Measurements from ENCODE around the gene LST1.

Gene LST1

GRCh38 chr6:31619805-31620585 lies 33.9 kb downstream of the LST1 start:
- peak; percentile 80 to 95 for DNase-seq (ENCODE audit: low read depth in 2 of 2)

- peak in 1 of 2 donors; percentile 94 for DNase-seq (ENCODE audit: low read depth in 2 of 2)
Measured at GRCh38 chr6:31620586-31621319, 34.7 kb downstream of the LST1 start, which contains the start of gene PRRC2A. PRRC2A (plus strand) TSS chr6:31620715; CDS start chr6:31622790, 2,075 bp downstream.

DNA sequence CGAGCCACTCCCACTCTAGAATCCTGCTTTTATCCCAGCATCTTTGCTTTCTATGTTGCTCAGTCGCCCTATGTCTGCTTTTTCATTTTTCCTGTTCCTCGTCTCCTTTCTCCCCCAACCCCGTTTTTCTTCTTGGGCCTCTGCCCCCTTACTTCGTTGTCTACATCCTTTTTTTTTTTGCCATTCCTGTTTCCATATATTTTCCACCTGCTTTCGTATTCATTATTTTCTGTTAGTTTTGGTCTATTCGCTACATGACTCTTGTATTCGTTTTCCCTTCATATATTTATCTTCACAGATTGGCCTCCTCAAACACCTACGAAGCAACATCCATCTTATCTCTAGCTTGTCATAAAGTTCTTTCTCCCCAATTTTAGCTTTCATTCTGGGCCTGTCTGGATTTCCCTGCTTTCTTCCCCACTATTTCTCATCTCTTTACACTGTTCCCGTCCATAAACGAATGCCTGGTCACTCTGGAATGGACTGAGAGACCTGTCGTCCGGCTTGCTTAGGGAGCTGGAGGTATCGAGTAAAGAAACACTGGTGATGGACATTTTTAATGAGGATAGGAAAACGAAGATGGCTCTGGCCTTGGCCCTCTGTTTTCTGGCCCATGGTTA lies 35.4 kb downstream of the LST1 start:
- DNase-seq (ENCODE audit: low read depth in 2 of 2), result no peak

DNA sequence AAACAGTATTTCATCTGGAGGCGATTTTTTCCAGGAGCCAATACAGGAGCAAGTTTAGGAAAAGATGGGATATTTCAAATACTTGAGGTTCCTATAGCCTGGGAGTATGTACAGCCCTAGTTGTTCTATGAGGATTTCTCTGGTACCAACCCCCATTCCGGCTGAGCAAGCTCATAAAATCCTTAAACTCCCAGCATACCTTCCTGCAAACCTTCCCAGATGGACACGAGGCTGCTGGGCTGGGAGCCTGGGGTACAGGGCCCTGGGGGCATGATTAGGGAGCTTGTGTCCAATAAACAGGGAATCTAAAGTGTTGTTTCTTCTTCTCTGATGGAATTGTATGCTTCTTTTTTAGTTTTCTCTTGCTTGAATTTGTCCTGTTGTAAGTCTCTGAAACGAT lies 35.9 kb downstream of the LST1 start:
- DNase-seq (ENCODE audit: low read depth in 2 of 2), result no peak

GRCh38 chr6:31622684-31623091 lies 36.6 kb downstream of the LST1 start:
- no peak for DNase-seq (ENCODE audit: low read depth in 2 of 2)

- DNase-seq (ENCODE audit: low read depth in 2 of 2), result no peak
Measured at GRCh38 chr6:31624070-31624469, 38.0 kb downstream of the LST1 start.

DNA sequence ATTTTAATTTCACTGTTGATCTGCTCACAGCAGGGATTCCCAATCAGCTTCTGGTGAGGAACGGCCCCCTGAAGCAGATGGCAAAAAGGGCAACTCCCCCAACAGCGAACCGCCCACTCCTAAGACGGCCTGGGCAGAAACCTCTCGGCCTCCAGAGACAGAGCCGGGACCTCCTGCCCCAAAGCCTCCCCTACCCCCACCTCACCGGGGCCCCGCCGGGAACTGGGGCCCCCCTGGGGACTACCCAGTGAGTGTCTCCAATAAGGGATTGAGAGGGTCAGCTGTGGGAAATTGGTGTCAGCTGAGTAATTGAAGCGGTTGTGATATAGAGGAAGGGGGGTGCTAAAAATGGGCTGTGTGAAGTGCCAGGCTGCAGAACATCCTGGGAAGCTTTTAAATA lies 40.9 kb downstream of the LST1 start:
- DNase-seq (ENCODE audit: low read depth in 2 of 2), result no peak

DNA sequence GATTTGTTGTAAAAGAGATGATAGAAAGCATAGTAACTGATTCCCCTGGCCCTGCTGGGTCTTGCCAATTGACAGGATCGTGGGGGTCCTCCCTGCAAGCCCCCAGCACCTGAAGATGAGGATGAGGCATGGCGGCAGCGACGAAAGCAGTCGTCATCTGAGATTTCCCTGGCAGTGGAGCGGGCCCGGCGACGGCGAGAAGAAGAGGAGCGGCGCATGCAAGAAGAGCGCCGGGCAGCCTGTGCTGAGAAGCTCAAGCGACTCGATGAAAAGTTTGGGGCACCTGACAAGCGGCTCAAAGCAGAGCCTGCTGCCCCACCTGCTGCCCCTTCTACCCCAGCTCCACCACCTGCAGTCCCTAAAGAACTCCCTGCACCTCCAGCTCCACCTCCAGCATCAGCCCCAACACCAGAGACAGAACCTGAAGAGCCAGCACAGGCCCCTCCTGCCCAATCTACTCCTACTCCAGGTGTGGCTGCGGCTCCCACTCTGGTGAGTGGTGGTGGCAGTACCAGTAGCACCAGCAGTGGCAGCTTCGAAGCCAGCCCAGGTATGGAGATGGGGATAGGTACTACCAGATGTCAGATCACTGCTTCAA lies 41.7 kb downstream of the LST1 start:
- no peak for DNase-seq (ENCODE audit: low read depth in 2 of 2)

DNA sequence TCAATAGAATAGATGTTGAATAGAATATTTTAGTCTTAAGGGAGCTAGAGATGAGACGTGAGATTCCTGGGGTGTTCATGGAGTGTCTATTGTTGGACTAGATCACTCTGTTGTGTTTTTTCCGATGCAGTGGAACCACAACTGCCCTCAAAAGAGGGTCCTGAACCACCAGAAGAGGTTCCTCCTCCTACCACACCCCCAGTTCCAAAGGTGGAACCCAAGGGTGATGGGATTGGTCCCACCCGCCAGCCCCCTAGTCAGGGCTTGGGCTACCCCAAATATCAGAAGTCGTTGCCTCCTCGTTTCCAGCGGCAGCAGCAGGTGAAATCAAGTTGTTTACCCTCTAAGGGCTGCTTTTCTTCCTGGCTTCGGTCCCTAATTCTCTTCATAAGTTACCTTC lies 42.9 kb downstream of the LST1 start:
- DNase-seq (ENCODE audit: low read depth in 2 of 2), result no peak

DNA sequence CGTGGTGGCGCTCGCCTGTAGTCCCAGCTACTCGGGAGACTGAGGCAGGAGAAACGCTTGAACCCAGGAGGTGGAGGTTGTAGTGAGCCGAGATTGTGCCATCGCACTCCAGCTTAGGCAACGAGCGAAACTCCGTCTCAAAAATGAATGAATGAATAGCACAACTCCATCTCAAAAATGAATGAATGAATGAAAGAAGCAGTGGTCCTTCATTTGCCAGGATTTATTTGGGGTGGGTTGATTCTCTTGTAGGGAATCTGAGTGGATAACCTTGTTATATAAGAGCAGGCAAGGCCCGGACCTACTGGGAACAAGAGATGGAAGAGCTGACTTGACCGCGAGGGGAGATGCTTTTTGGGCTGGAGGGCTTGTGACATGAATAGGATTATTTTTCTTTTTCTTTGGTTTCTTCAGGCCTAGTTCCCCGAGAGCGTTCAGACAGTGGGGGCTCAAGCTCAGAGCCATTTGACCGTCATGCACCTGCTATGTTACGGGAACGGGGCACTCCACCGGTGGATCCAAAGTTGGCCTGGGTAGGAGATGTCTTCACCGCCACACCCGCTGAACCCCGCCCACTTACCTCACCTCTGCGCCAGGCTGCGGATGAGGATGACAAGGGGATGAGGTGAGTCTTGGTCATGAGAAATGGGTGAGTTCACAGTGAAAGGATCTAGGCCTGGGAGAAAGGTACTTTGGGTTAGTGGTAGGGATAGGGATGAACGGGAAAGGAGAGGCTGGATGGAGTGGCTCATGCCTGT lies 44.3 kb downstream of the LST1 start:
- DNase-seq (ENCODE audit: low read depth in 2 of 2), result no peak

DNA sequence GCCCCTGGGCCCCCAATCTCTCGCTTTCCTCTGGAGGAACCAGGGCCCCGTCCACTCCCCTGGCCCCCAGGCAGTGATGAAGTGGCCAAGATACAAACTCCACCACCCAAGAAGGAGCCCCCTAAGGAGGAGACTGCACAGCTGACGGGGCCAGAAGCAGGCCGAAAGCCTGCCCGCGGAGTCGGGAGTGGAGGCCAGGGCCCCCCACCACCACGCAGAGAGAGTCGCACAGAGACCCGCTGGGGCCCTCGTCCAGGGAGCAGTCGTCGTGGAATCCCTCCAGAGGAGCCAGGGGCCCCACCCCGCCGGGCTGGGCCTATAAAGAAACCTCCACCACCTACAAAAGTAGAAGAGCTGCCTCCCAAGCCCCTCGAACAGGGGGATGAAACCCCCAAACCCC lies 45.1 kb downstream of the LST1 start:
- DNase-seq (ENCODE audit: low read depth in 2 of 2), result no peak

DNA sequence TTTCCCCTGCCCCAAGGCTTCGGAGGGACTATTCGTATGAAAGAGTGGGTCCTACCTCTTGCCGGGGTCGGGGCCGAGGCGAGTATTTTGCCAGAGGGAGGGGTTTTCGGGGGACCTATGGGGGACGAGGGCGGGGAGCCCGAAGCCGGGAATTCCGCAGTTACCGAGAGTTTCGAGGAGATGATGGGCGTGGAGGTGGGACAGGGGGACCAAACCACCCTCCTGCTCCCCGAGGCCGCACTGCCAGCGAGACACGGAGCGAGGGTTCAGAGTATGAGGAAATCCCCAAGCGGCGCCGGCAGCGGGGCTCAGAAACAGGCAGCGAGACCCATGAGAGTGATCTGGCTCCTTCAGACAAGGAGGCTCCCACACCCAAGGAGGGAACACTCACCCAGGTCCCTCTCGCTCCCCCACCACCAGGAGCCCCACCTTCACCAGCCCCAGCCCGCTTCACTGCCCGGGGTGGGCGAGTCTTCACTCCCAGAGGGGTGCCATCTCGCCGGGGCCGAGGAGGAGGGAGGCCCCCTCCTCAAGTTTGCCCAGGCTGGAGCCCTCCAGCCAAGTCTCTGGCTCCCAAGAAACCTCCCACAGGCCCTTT lies 45.7 kb downstream of the LST1 start:
- DNase-seq (ENCODE audit: low read depth in 2 of 2), result no peak

GRCh38 chr6:31632279-31632946 lies 46.3 kb downstream of the LST1 start:
- no peak for DNase-seq (ENCODE audit: low read depth in 2 of 2)

DNA sequence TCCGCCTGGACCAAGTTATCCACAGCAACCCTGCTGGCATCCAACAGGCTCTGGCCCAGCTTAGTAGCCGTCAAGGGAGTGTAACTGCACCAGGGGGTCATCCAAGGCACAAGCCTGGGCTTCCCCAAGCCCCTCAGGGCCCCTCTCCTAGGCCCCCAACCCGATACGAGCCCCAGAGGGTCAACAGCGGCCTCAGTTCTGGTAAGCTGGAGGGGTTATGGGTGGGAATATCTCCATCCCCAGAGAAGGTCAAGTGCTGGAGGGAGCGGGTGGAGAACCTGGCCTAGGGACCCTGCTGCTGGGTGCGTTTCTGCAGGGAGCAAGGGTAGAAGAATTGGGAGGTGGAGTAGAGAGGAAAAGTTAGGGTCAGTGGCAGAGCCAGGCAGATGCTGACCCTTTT lies 47.4 kb downstream of the LST1 start:
- DNase-seq (ENCODE audit: low read depth in 2 of 2), result no peak

- no peak for DNase-seq (ENCODE audit: low read depth in 2 of 2)
Measured at GRCh38 chr6:31634131-31634530, 48.1 kb downstream of the LST1 start.

GRCh38 chr6:31634969-31635575 lies 49.0 kb downstream of the LST1 start:
- DNase-seq (ENCODE audit: low read depth in 2 of 2), result no peak

- DNase-seq (ENCODE audit: low read depth in 2 of 2), result no peak
Measured at GRCh38 chr6:31636698-31637596, 50.9 kb downstream of the LST1 start.

Data from stimulated activated CD4-positive, alpha-beta T cell treated with anti-CD3 and anti-CD28 coated beads, Interleukin-1b, Interleukin-23, amount 100 ng/mL, for 1 hour (primary cell).